ENCODE results near the gene DNAJC8.

The DNAJC8 gene

GRCh38 chr1:28257736-28258135 lies 24.9 kb upstream of the DNAJC8 start:
- DNase-seq: no peak
- in situ Hi-C loops (cut with HindIII; ENCODE audit: low pct_ligation_motif_present, low pct_unique_long_range_greater_than_20kb, low sequenced_read_pairs): no loop called here

- in situ Hi-C loops (cut with HindIII; ENCODE audit: low pct_ligation_motif_present, low pct_unique_long_range_greater_than_20kb, low sequenced_read_pairs): no loop called here
These were observed 23.5 kb upstream of the DNAJC8 start for GRCh38 chr1:28256197-28256827.

GRCh38 chr1:28249866-28250295 lies 17.1 kb upstream of the DNAJC8 start:
- in situ Hi-C loops (cut with HindIII; ENCODE audit: low pct_ligation_motif_present, low pct_unique_long_range_greater_than_20kb, low sequenced_read_pairs): no loop called here
- DNase-seq: no peak

More at GRCh38 chr1:28256197-28256827, 23.5 kb upstream of the DNAJC8 start:
- no peak for DNase-seq

- in situ Hi-C loops (cut with HindIII; ENCODE audit: low pct_ligation_motif_present, low pct_unique_long_range_greater_than_20kb, low sequenced_read_pairs): no loop called here
- peak; percentile 89 for DNase-seq
These were observed 16.4 kb upstream of the DNAJC8 start for GRCh38 chr1:28249013-28249865.

GRCh38 chr1:28248273-28249012 lies 15.6 kb upstream of the DNAJC8 start:
- peak; percentile 77 for DNase-seq
- in situ Hi-C loops (cut with HindIII; ENCODE audit: low pct_ligation_motif_present, low pct_unique_long_range_greater_than_20kb, low sequenced_read_pairs): no loop called here

GRCh38 chr1:28247612-28248272 lies 14.9 kb upstream of the DNAJC8 start:
- no peak for DNase-seq
- in situ Hi-C loops (cut with HindIII; ENCODE audit: low pct_ligation_motif_present, low pct_unique_long_range_greater_than_20kb, low sequenced_read_pairs): no loop called here

- DNase-seq: peak; percentile 35
- in situ Hi-C loops (cut with HindIII; ENCODE audit: low pct_ligation_motif_present, low pct_unique_long_range_greater_than_20kb, low sequenced_read_pairs): no loop called here
These were observed 13.6 kb upstream of the DNAJC8 start for GRCh38 chr1:28246427-28246832.

- in situ Hi-C loops (cut with HindIII; ENCODE audit: low pct_ligation_motif_present, low pct_unique_long_range_greater_than_20kb, low sequenced_read_pairs): no loop called here
- no peak for DNase-seq
These were observed 11.9 kb upstream of the DNAJC8 start for GRCh38 chr1:28244549-28245251.

- no peak for DNase-seq
- in situ Hi-C loops (cut with HindIII; ENCODE audit: low pct_ligation_motif_present, low pct_unique_long_range_greater_than_20kb, low sequenced_read_pairs): no loop called here
These were observed 11.0 kb upstream of the DNAJC8 start for GRCh38 chr1:28243685-28244311.

GRCh38 chr1:28241638-28242241 lies 8.9 kb upstream of the DNAJC8 start:
- no peak for DNase-seq
- in situ Hi-C loops (cut with HindIII; ENCODE audit: low pct_ligation_motif_present, low pct_unique_long_range_greater_than_20kb, low sequenced_read_pairs): no loop called here

- DNase-seq: no peak
- in situ Hi-C loops (cut with HindIII; ENCODE audit: low pct_ligation_motif_present, low pct_unique_long_range_greater_than_20kb, low sequenced_read_pairs): no loop called here
These were observed 7.2 kb upstream of the DNAJC8 start for GRCh38 chr1:28240024-28240423.

GRCh38 chr1:28239004-28239403 lies 6.2 kb upstream of the DNAJC8 start:
- DNase-seq: no peak
- in situ Hi-C loops (cut with HindIII; ENCODE audit: low pct_ligation_motif_present, low pct_unique_long_range_greater_than_20kb, low sequenced_read_pairs): no loop called here

- in situ Hi-C loops (cut with HindIII; ENCODE audit: low pct_ligation_motif_present, low pct_unique_long_range_greater_than_20kb, low sequenced_read_pairs): no loop called here
- no peak for DNase-seq
These were observed 4.0 kb upstream of the DNAJC8 start for GRCh38 chr1:28236656-28237322.

GRCh38 chr1:28235755-28236655 lies 3.2 kb upstream of the DNAJC8 start, which contains the start of gene ATP5IF1:
Gene ATP5IF1 (plus strand): TSS chr1:28236124. CDS start chr1:28236184, 60 bp downstream.
- in situ Hi-C loops (cut with HindIII; ENCODE audit: low pct_ligation_motif_present, low pct_unique_long_range_greater_than_20kb, low sequenced_read_pairs): no loop called here
- peak; percentile 97 for DNase-seq

GRCh38 chr1:28233264-28233606 lies 406 bp upstream of the DNAJC8 start:
- no peak for DNase-seq
- in situ Hi-C loops (cut with HindIII; ENCODE audit: low pct_ligation_motif_present, low pct_unique_long_range_greater_than_20kb, low sequenced_read_pairs): no loop called here

GRCh38 chr1:28229996-28230395 lies 2.8 kb downstream of the DNAJC8 start:
- in situ Hi-C loops (cut with HindIII; ENCODE audit: low pct_ligation_motif_present, low pct_unique_long_range_greater_than_20kb, low sequenced_read_pairs): no loop called here
- no peak for DNase-seq

Data from ACHN (cell line).